HG03432 (cell line): ENCODE measurements around the gene FNBP1L.
A peak's percentile ranks its signal among the peaks of the same experiment; 100 is the strongest.

Experiments used
- ATAC-seq: cut with Tn5 transposase; IDR thresholded peaks from one replicate; pipeline ENCODE4 v1.9.1; 2021; ENCODE audit warnings: mild to moderate bottlenecking, moderate library complexity; ENCODE audit not compliant: unreplicated experiment

Gene FNBP1L

GRCh38 chr1:93447481-93448291 lies at the start of gene FNBP1L:
TSS of gene FNBP1L (plus strand) at chr1:93448118. CDS start at chr1:93448282, 164 bp downstream.
- ATAC-seq: peak; percentile 60

GRCh38 chr1:93399781-93400180 lies 48.1 kb upstream of the FNBP1L start:
- no peak for ATAC-seq

- no peak for ATAC-seq
These were observed 39.7 kb upstream of the FNBP1L start for GRCh38 chr1:93408203-93408602.

- no peak for ATAC-seq
These were observed 36.9 kb upstream of the FNBP1L start for GRCh38 chr1:93411000-93411399.

- no peak for ATAC-seq
These were observed 33.2 kb upstream of the FNBP1L start for GRCh38 chr1:93414749-93415148.

GRCh38 chr1:93415296-93415695 lies 32.6 kb upstream of the FNBP1L start:
- ATAC-seq: no peak

GRCh38 chr1:93416183-93416582 lies 31.7 kb upstream of the FNBP1L start:
- no peak for ATAC-seq

GRCh38 chr1:93419344-93419743 lies 28.6 kb upstream of the FNBP1L start:
- ATAC-seq: no peak

GRCh38 chr1:93420400-93420799 lies 27.5 kb upstream of the FNBP1L start:
- no peak for ATAC-seq

GRCh38 chr1:93426181-93426580 lies 21.7 kb upstream of the FNBP1L start:
- ATAC-seq: no peak

GRCh38 chr1:93427656-93428055 lies 20.3 kb upstream of the FNBP1L start:
- ATAC-seq: no peak

GRCh38 chr1:93433407-93433961 lies 14.4 kb upstream of the FNBP1L start:
- no peak for ATAC-seq

- no peak for ATAC-seq
These were observed 13.8 kb upstream of the FNBP1L start for GRCh38 chr1:93434088-93434487.

- no peak for ATAC-seq
These were observed 12.9 kb upstream of the FNBP1L start for GRCh38 chr1:93434987-93435386.

- ATAC-seq: no peak
These were observed 12.5 kb upstream of the FNBP1L start for GRCh38 chr1:93435443-93435842.

- no peak for ATAC-seq
These were observed 11.4 kb upstream of the FNBP1L start for GRCh38 chr1:93436496-93436895.

GRCh38 chr1:93437976-93438605 lies 9.8 kb upstream of the FNBP1L start:
- ATAC-seq: no peak

GRCh38 chr1:93438716-93439115 lies 9.2 kb upstream of the FNBP1L start:
- no peak for ATAC-seq

- ATAC-seq: no peak
These were observed 7.6 kb upstream of the FNBP1L start for GRCh38 chr1:93440272-93440671.

- ATAC-seq: no peak
These were observed 7.2 kb upstream of the FNBP1L start for GRCh38 chr1:93440706-93441105.

- ATAC-seq: no peak
These were observed 6.3 kb upstream of the FNBP1L start for GRCh38 chr1:93441589-93441988.

GRCh38 chr1:93442008-93442666 lies 5.8 kb upstream of the FNBP1L start:
- ATAC-seq: no peak
